ENCODE results near the gene ENPEP.
"Not testable (repeated sequence)": the region's sequence is repeated elsewhere in the genome, so short reads cannot be mapped to it uniquely, and the experiment has no call there.

Gene ENPEP

DNA sequence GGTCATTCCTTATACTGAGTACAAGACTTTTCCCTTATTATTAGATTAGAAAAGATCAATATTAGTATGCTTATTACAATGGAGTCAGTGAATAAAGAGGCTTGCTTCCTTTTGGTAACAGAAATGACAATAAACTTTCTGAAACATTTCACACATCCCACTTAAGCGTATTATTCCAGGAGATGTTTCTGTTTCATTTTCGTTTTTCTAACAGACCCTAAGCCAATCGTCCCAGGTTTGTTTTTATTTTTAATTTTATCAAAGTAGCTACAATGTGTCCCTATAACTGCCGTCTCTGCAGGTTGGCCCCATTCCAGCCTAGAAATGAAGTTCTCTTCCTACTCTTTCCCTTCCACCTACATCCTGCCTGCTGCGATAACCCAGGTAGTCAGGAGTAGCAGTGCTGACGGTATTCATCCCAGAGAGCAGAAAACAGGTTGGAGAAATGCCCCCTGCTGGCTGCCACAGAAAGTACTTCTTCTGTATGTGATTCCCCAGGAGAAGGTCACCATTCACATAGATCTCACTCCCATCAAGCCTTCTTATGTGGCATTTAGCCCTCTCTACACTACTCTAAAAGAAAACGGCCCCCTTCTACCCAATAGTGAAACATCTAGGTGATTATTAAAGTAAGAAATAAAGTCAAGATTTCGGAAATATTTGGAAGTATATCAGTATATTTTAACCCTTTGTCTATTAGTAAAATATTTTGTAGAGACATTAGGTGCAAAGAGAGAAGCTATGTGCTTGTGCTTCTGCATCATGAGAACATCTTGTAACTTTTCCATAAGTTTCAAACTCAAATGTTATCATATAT is 40.4 kb downstream of the ENPEP start:
- DNase-seq (ENCODE audit: low read depth in 1 of 2, low spot score in 1 of 2) = peak; percentile 41 to 47

DNA sequence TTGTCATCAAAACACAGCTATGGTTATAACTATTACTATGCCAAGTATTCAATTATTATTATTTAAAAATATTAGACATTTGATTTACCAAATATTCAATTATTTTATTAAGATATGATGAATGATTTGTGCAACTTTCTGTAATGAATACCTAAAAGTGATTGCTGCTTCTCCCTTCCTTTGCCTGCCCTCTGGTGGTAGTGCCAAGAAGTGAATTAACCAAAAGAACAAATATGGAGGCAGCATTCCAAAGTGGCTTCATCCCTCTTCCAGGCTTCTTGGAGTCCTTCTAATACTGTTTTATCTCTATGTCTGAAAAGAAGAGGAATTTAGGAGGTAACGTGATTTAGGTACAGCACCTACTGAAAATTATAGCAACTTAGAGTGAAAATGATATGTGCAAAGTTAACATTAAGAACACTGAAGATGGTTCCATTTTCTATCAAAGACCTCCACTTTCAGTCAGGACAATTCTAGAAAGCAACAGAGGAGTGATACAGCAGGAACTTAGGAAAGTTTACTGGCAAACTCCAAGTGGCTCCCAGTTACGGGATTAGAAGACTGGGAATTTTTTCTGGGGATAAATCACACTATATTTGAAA is 43.0 kb downstream of the ENPEP start:
- no peak for DNase-seq (ENCODE audit: low read depth in 1 of 2, low spot score in 1 of 2)

DNA sequence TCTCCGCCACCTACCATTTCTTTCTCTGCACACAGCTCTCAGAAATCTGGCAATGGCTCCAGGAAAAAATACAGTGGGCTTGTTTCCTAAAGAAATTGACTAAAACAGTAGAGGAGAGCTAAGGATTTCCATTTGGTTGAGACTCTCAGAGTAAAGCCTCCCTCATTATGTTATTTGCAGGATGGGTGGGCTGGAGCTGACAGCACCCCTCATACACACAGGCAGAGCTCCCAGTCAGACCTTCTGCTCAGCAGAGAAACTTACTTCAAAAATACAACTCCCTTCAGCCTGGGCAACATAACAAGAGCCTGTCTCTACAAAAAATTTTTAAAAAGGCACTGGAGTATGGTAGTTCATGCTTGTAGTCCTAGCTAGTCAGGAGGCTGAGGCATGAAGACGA is 44.9 kb downstream of the ENPEP start:
- DNase-seq (ENCODE audit: low read depth in 1 of 2, low spot score in 1 of 2) = no peak

DNA sequence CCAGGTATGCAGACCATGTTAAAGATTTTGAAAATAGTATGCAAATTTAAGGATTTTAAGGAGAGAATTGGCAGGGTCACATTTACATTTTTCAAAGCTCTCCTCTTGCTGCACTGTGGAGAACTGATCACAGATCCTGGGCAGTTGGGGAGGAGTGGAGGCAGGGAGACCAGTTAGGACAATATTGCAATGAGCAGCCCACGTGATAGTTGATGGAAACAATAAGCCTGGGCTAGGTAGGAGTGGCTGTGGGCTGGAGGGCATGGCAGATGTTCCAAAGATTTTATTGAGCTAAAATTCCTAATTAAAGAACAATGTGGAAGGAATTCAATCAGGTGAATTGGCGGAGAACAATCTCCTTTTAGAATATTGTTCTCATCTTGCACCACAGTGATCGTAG is 50.6 kb downstream of the ENPEP start:
- DNase-seq (ENCODE audit: low read depth in 1 of 2, low spot score in 1 of 2) = no peak

DNA sequence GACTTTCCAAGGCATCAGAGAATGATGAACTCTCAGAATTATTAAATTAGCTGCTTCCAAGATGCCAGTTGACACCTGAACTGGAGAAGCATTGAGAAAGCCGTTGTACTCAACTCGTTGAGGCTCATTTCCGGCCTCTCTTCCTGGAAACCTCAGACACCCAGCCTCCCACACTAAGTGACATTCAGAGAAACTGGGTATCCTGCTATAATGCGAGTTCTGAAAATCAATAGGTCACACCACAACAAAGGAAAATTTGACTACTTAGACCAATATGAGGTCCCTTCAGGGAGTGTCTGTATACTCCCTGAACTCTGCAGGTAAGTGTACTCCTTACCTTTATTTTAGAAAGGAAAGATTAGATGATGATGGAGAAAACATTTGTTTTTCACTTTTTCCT is 51.2 kb downstream of the ENPEP start:
- DNase-seq (ENCODE audit: low read depth in 1 of 2, low spot score in 1 of 2) = no peak

DNA sequence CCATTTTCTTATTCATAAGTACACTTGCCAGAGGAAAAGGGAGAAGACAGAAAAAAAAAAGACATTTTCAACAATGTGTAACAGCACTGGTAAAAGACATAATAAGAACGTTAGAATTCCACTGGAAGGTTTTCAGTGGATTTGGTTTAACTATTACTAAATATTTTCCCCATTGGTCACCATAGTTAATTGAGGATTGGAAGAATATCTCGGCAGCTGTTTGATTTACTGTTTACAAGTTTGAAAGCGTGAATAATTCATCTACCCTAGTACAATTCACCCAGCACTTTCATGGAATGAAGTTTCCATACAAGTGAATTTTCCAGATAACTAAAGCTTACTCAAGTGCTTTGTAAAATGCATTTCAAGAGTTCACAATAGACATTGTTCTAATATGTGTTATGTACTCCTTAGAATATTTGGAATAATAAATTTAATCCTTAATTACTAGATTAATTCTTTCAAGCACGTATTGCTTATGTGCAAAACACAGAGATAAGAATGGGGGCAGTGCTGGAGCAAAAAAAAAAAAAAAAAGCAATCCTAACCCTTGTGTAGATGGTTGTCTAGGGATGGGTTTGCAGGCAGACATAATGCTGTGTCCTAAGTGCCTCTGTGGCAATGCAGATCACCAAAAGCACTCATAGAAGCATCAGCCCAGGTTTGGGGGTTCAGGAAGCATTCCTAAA is 57.1 kb downstream of the ENPEP start:
- no peak for DNase-seq (ENCODE audit: low read depth in 1 of 2, low spot score in 1 of 2)

DNA sequence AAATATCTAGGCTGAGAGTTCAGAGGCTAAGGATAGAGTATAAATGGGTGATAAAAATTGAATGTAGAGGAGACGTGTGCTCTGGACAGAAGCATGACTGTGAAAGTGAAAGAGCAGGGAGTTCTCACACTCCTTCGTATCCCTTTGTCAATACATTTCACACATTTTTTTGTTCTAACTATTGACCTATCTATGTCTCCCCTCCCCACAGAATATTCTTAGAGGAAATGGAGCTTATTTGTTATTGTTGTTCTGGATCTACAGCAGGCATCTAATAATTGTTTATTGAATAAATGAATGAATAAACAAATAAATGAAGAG is 57.6 kb downstream of the ENPEP start:
- no peak for DNase-seq (ENCODE audit: low read depth in 1 of 2, low spot score in 1 of 2)

DNA sequence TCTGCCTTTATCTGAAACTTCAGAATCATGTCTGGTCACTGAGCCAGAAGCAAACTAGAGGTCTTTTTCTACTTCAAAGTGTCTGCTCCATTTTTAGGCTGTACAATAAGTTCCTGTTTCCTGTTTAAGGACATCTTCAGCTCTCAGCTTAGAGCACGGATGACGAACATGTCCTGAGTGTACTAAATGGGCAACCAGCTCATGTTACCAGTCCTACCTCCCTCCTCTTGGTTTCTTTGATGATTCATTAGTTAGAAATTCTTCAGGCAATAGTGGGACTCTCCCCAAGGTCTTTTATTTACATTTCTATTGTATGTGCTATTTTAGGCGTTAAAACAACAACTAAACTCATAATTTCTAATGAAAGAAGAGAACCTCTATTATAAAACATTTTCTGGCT is 58.0 kb downstream of the ENPEP start:
- DNase-seq (ENCODE audit: low read depth in 1 of 2, low spot score in 1 of 2) = no peak

DNA sequence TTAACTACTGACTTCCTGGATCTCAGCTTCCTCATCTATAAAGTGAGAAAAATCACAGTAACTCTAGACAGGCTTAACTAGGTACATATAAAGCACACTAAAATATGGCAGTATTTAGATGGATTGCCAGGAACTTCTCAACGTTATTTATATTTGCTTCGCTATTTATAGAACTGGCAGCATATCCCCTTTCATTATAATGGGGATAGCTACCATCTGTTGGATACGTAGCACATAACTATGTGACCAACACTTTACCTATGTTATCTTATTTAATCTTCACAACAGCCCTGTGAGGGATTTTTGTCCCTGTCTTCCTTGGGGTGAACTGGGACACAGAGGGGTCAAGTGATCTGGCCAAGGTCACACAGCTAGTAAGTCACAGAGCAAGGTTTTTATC is 64.6 kb downstream of the ENPEP start:
- DNase-seq (ENCODE audit: low read depth in 1 of 2, low spot score in 1 of 2) = no peak

DNA sequence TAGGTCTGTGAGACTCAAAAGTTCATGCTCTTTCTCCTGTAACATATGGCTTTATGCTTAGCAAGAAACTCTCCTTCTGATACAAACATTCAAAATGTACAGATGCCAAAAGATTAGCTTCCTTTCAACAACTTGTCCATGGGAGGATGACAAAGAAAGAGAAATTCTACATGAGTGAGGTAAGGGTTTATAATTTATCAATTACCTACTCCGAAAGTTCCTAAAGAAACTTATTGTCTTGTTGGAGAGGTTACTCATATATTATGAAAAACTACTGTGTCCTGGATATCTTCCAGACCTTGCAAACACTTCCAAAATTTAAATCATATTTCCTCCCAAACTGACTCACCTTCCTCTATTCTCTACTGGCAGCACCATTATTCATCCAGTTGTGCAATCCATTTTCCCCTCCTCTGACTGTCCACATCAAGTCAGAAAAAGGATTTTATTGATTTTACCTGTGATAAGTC is 65.1 kb downstream of the ENPEP start:
- DNase-seq (ENCODE audit: low read depth in 1 of 2, low spot score in 1 of 2) = no peak

DNA sequence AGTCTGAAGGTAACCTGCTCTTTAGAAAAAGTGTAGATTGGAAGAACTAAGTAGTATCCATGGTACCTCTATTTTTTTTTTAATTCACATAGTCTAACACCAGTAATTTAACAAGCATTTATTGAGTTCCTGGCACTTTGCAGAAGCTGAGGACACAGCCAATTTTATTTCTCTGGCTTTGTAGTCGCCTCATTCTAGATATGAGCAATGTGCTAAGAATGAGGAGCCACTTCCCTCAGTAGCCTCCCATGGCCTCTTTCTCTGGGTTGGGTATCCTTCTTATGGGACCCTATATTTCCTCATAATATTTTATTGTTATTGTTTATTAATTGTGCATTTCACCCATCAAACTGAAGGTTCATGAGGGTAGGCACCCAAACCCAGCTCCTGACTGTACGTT is 67.6 kb downstream of the ENPEP start:
- no peak for DNase-seq (ENCODE audit: low read depth in 1 of 2, low spot score in 1 of 2)

DNA sequence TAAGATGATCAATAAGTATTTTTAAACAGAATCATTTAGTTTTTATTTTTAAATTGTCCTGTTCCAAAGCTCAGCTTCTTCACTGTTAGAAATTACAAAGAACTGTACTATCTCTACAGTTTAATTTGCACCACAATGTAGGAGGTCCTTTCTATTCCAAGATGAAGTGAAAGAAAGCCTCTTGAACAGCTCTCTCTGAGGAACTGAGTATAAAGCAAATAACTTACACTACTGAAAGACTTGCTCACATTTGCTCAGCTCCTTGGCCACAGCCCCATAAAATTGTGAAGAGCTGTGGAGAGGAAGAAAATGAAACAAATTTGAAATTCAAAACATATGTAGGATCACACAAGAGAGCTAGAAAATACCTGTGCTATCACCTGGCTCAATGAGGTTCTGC is 68.6 kb downstream of the ENPEP start:
- DNase-seq (ENCODE audit: low read depth in 1 of 2, low spot score in 1 of 2) = no peak

DNA sequence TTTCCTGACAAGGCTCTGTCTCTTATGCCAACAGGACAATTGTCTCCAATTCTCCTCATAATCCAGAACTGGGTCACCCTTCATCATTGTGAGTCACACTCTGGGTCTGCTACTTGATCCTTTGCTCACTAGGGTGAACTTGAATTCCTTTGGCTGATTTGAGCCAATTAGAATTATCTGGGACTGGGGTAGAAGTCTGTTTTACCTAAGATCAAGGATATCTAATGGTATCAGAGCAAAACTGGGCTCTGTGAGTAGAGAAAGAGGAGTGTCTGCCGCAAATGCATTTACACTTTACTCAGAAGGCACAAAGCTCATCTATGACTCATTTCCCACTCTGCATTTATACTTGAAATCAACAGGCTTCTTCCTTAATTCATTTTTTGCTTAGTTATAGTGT is 74.3 kb downstream of the ENPEP start:
- no peak for DNase-seq (ENCODE audit: low read depth in 1 of 2, low spot score in 1 of 2)

DNA sequence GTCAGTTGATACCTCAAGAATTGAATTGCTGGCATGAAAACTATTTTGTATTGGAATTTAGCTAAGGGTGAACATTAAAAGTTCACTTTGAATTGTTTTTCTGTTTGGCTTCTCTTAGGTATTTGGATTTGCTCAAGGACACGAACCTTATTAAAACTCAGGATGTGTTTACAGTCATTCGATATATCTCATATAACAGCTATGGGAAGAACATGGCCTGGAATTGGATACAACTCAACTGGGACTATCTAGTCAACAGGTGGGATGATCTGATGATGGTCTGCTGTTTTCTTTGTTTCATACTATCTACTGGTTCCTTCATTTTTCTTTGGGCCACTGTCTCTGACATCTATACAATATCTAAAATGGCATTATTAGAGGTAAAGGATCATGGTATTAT is 77.2 kb downstream of the ENPEP start:
- DNase-seq (ENCODE audit: low read depth in 1 of 2, low spot score in 1 of 2) = no peak

DNA sequence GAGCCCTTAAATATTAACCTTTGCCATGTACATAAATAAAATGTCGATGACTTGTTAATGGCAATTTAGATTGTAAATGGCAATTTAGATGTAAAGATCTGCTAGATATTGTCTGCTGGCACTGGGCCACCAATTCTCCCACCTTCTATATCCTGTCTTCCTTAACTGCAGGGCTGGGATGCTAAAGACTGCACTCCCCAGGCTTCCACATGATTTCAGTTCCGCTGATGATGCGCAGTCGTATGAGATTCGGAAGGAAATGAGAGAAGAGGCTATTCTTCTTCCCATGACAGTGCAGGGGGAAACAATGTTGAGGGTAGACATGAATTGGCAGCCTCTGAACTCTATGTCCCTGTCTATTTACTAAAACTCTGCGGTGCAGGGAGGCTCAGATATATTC is 91.3 kb downstream of the ENPEP start:
- DNase-seq (ENCODE audit: low read depth in 1 of 2, low spot score in 1 of 2) = no peak

DNA sequence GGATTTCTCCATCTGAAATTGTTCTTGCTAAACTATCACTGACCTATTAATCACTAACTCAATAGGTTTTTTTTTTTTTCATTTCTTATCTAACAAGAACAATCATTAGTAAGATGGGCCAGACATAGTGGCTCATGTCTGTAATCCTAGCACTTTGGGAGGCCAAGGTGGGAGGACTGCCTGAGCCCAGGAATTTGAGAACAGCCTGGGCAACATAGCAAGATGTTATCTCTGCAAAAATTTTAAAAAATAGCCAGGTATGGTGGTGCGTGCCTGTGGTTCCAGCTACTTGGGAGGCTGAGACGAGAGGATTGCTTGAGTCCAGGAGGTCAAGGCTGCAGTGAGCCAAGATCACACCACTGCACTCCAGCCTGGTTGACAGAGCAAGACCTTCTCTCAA is 100.7 kb downstream of the ENPEP start:
- not testable (repeated sequence) for DNase-seq (ENCODE audit: low read depth in 1 of 2, low spot score in 1 of 2)

DNA sequence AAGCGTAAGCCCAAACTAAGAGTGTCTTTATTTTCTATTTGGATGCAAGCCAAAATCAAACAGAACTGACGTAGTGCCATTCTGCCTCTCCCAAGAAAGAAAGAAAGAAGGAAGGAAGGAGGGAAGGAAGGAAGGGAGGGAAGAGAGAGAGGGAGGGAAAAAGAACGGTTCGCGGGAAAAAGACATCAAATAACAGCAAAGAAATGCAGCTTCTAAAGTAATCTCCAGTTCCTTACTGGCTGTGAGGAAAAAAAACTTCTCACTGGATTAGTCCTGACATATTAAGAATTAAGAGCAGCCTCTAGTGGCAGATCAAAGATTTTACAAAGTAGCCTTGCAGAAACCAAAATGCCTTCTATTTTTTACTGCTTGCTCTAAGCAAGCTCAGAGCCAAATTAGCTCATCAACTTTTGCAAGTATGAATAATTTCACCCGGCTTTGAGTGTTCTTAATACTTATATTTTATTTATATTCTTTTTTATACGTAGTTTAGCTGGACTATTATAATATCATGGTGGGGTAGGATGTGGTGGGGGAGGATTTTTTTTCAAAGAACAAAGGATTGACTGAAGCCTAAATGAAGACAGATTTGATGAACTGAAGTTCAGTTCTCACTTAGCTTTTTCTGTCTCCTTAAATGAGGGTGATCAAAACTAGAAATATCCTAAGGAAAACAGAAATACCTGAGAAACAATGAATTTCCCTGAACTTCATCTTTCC is 110.3 kb downstream of the ENPEP start:
- no peak for DNase-seq (ENCODE audit: low read depth in 1 of 2, low spot score in 1 of 2)

DNA sequence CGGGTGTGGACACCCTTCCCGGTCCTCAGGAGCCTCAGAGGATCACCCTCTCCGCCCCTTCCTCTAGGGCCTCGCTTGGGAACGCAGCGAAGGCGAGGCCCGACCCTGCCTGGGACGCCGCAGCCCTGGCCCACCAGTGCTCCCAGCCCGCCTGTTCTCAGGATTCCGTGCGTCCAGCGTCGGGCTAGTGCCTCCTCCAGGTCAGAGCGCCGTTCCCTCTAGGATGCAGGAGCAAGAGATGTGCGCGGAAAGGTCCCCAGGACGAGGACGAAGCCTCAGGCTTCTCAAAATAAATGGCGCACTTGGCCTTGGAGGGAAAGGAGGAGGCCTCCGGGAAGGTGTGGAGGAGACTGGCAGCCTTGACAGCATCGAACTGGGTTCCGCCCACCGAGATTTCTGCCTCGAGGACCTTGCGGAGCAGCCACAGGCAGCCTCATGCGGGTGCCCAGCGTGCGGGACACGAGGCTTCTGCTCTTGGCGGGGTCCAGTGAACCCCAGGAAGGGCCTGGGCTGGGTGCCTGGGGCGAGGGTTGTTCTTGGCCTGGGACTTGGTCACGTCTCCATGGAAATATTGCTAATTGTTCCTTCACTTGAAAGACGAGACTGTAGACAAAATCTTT is 111.8 kb downstream of the ENPEP start:
- DNase-seq (ENCODE audit: low read depth in 1 of 2, low spot score in 1 of 2) = no peak

DNA sequence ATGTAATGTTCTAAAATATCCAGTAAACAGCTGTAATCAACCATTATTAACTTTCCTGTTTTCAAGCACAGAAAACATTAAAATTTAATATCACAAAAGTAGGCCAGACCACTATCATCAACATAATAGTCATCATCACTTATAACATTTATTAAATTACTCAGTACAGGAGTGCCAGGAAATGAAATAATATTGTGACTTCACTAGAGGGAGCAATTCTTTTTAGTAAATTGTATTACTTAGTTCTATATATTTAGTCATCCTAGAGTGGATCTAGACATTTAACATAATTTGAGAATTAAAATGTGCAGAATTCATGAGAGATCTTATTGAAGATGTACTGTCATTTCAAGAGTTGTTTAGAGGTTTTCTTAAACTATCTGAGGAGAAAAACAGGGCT is 113.3 kb downstream of the ENPEP start:
- no peak for DNase-seq (ENCODE audit: low read depth in 1 of 2, low spot score in 1 of 2)

DNA sequence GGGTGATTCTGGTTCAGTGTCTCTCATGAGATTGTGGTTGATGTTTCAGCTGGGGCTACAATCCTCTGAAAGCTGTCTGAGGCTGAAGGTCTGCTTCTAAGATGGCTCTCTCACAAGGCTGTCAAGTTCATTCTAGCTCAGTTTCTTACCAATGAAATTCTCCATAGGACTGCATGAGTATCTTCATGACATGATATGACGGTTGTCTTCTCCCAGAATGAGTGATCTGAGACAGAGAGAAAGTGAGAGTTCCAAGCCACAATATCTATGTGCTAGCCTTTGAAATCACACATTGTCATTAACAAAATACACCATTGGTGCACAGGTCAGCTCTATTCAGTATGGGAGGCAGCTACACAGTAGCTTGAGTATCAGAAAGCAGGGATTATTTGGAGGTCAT is 119.6 kb downstream of the ENPEP start:
- no peak for DNase-seq (ENCODE audit: low read depth in 1 of 2, low spot score in 1 of 2)

DNA sequence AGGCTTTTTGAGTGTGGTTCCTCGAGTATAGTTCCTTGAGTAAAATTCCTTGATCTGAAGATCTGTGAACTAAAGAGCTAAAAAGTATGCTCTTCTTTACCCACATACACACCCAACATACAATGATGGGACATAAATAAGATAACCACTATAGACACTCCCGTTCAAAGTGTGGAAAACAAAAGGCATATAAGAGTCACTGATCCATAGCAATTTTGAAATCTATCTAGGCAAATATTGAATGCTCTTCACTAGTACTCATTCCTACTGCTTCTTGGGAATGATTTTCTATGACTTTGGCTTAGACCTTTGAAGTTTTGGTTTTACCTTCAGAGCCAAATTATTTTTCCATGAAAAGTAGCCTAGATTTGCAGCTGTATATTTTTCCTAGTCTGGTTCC is 120.5 kb downstream of the ENPEP start:
- DNase-seq (ENCODE audit: low read depth in 1 of 2, low spot score in 1 of 2) = no peak
